KOPT-K1 (cell line): Measurements from ENCODE around the gene WRAP53.

Experiments used
- H3K27ac ChIP-seq: fragments of 200-600 bp; sonication (generic); 2 replicates; pipeline ENCODE4 v1.5.1; 2016; ENCODE audit warnings: antibody characterized with exemption, mild to moderate bottlenecking, low read depth, low read length; ENCODE audit not compliant: poor library complexity, severe bottlenecking
- H3K36me3 ChIP-seq: fragments of 200-600 bp; sonication (generic); 2 replicates; pipeline ENCODE4 v1.5.1; 2017; ENCODE audit warnings: antibody characterized with exemption, mild to moderate bottlenecking, low read length, moderate library complexity; ENCODE audit not compliant: insufficient read depth
- H3K9me3 ChIP-seq: fragments of 200-600 bp; sonication (generic); 2 replicates; pipeline ENCODE4 v1.5.1; 2017; ENCODE audit warnings: antibody characterized with exemption, low read length, mild to moderate bottlenecking; ENCODE audit not compliant: insufficient read depth, poor library complexity, severe bottlenecking

Gene WRAP53

DNA sequence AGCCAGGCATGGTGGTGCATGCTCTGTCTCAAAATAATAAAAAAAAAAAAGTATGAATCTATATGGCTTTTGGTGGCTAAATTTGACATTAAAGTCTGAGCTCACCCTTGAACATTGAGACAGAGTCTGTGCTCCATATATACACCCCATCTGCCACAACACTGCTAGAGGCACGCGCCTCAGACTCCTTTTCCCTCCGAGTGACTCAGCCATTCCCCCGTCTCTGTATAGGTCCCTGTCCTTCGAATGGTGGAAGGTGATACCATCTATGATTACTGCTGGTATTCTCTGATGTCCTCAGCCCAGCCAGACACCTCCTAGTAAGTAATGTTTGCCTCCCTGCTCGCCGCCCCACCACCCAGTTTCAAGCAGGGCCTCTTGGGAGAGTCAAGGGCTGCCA, 12.2 kb downstream of the WRAP53 start:
- no peak overlapping the region for H3K27ac ChIP-seq

DNA sequence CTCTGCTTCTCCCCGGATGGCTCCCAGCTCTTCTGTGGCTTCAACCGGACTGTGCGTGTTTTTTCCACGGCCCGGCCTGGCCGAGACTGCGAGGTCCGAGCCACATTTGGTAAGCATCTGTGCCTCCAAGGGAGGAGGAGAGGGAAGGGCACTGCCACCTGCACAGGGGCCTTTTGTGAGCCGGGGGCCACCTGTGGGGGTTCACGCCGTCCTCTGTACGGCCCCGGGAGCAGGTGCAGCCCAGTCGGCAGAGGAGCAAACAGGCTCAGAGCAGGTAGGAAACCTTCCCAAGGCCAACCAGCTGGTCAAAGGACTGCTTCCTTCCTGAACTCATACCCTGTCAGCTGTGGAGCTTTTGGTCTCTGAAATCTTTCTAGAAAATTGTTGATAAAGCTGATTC, 13.4 kb downstream of the WRAP53 start:
- no peaks in the 10 kb centered on the region for H3K9me3 ChIP-seq
- peaks cover 42% of the 10 kb centered on the region for H3K36me3 ChIP-seq
- H3K27ac ChIP-seq, result no peak overlapping the region

More for the DNA sequence above, 12.2 kb downstream of the WRAP53 start:
- Histone ChIP-seq H3K36me3 (peaks cover 54% of the 10 kb centered on the region), H3K9me3 (no peaks in the 10 kb centered on the region)

GRCh38 chr17:7702776-7703175, 14.5 kb downstream of the WRAP53 start:
- H3K9me3 ChIP-seq, result no peaks in the 10 kb centered on the region
- peaks cover 39% of the 10 kb centered on the region for H3K36me3 ChIP-seq
- H3K27ac ChIP-seq, result no peak overlapping the region

- Histone ChIP-seq H3K27ac (no peak overlapping the region), H3K36me3 (peaks cover 32% of the 10 kb centered on the region; the same call in 1 of the 2 replicates), H3K9me3 (no peaks in the 10 kb centered on the region)
These were observed 15.6 kb downstream of the WRAP53 start for GRCh38 chr17:7703584-7704479.

DNA sequence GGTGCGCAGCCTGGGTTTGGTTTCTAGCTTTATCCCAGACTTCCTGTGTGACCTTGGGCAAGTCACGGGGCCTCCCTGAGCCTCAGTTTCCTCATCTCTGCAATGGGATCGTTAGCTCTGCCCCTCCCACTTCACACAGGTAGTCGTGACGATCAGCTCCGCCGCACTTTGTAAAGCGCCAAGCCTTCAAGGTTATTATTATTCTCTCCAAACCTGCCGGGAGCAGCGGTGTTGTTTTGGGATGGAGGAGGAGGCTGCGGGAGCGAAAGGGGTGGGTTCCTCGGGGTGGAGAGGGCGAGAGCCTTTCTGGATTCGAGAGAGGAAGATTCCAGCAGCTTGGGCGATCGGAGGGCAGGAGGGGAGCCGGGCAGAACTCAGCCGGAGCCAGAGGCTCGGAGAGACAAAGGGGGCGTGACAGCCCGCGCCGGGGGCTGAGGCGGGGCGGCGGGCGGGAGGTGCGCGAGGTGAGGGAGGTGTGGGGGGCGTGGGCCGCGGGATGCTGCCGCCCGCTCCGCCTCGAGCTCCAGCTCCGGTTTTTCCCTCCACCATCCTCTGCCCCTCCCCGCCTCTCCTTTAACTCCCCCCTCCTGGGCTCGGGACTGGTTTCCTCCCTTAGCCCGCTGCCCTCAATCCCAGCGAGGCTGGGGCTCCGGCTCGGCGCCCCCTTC, 16.5 kb downstream of the WRAP53 start, which contains the start of gene EFNB3:
TSS of gene EFNB3 (plus strand) at position 602 of the 668 bp plus-strand sequence. CDS start 397 bp downstream, outside the sequence.
- no peak within 1 kb of the TSS for H3K27ac ChIP-seq
- H3K36me3 ChIP-seq, result peaks cover 32% of the 10 kb centered on the region; the same call in 1 of the 2 replicates
- no peaks in the 10 kb centered on the region for H3K9me3 ChIP-seq

GRCh38 chr17:7705269-7706255, 17.3 kb downstream of the WRAP53 start:
- no peak overlapping the region for H3K27ac ChIP-seq

GRCh38 chr17:7706631-7707354, 18.5 kb downstream of the WRAP53 start:
- Histone ChIP-seq H3K9me3 (no peaks in the 10 kb centered on the region), H3K27ac (no peak overlapping the region), H3K36me3 (peaks cover 19% of the 10 kb centered on the region; the same call in 1 of the 2 replicates)

More at GRCh38 chr17:7705269-7706255, 17.3 kb downstream of the WRAP53 start:
- no peaks in the 10 kb centered on the region for H3K9me3 ChIP-seq
- peaks cover 30% of the 10 kb centered on the region; the same call in 1 of the 2 replicates for H3K36me3 ChIP-seq

GRCh38 chr17:7707446-7707845, 19.2 kb downstream of the WRAP53 start:
- Histone ChIP-seq H3K36me3 (peaks cover 12% of the 10 kb centered on the region; the same call in 1 of the 2 replicates), H3K9me3 (no peaks in the 10 kb centered on the region), H3K27ac (no peak overlapping the region)

- peaks cover 6% of the 10 kb centered on the region; the same call in 1 of the 2 replicates for H3K36me3 ChIP-seq
- no peaks in the 10 kb centered on the region for H3K9me3 ChIP-seq
- no peak overlapping the region for H3K27ac ChIP-seq
These were observed 19.8 kb downstream of the WRAP53 start for GRCh38 chr17:7707858-7708750.

DNA sequence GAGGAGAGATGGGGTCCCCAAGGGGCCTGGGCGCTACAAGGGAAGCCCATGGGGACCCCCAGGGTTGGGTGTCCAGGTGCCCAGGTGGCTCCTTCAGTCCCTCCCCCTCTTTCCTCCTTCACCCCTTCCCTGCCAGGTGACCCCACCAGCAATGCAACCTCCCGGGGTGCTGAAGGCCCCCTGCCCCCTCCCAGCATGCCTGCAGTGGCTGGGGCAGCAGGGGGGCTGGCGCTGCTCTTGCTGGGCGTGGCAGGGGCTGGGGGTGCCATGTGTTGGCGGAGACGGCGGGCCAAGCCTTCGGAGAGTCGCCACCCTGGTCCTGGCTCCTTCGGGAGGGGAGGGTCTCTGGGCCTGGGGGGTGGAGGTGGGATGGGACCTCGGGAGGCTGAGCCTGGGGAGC, 20.8 kb downstream of the WRAP53 start:
- no peaks in the 10 kb centered on the region for H3K9me3 ChIP-seq
- no peak overlapping the region for H3K27ac ChIP-seq
- H3K36me3 ChIP-seq, result no peaks in the 10 kb centered on the region

DNA sequence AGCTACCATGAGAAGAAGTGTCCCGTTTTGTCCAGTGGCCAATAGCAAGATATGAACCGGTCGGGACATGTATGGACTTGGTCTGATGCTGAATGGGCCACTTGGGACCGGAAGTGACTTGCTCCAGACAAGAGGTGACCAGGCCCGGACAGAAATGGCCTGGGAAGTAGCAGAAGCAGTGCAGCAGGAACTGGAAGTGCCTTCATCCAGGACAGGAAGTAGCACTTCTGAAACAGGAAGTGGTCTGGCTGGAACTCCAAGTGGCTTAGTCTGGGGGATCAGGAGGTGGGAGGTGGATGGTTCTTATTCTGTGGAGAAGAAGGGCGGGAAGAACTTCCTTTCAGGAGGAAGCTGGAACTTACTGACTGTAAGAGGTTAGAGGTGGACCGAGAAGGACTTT, 22.0 kb downstream of the WRAP53 start:
- Histone ChIP-seq H3K9me3 (no peaks in the 10 kb centered on the region), H3K27ac (no peak overlapping the region), H3K36me3 (no peaks in the 10 kb centered on the region)

DNA sequence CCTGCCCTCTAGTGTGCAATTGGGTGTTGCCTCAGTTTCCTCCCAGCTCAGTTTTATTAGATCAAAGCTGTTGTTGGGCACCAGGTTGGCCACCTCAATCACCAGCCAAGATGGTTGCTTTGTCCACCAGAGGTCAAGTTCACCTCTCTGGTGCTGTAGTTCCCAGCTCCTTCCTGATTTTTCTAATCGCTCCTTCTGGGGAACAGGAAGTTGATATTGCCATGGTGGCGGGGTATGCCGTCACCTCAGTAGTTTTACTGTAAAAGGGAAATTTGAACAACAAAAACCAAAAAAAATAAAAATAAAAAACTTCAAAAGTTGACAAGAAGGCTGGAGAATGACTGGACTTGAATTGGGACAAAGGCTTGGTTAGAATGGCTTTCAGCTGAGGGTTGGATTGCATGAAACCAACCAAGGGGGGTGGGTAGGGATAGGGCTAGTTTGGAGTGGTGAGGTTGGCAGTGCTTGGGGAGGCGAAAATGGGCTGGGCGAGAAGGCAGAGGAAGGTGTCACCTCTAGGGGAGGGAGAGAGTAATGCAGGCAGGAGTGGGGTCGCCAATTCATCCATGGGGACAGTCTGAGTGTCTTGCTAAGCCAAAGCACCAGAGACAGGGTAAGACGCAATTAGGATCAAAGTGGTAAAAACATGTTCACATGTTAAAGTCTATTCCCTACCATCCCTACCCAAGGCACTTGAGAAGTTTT, 22.9 kb downstream of the WRAP53 start:
- Histone ChIP-seq H3K27ac (no peak overlapping the region), H3K9me3 (no peaks in the 10 kb centered on the region), H3K36me3 (no peaks in the 10 kb centered on the region)
